ENCODE data around the gene DAGLB. TPM values are rescaled to one million over a fixed set of nuclear protein-coding genes. Genes with fewer than 3 reads are reported as not detected.
"Not testable (repeated sequence)": the region's sequence is repeated elsewhere in the genome, so short reads cannot be mapped to it uniquely, and the experiment has no call there.

Gene DAGLB
- polyA plus RNA-seq, 4 donors: 14.0 to 20.4 (median 16.3) TPM

GRCh38 chr7:6401536-6401935 lies 46.2 kb downstream of the DAGLB start:
- DNase-seq (ENCODE audit: low read depth in 4 of 4, low spot score in 2 of 4): no peak

GRCh38 chr7:6400243-6401105 lies 47.3 kb downstream of the DAGLB start:
- not testable (repeated sequence) for DNase-seq (ENCODE audit: low read depth in 4 of 4, low spot score in 2 of 4)

GRCh38 chr7:6399351-6399750 lies 48.4 kb downstream of the DAGLB start:
- no peak for DNase-seq (ENCODE audit: low read depth in 4 of 4, low spot score in 2 of 4)

- no peak for DNase-seq (ENCODE audit: low read depth in 4 of 4, low spot score in 2 of 4)
Measured at GRCh38 chr7:6398943-6399342, 48.8 kb downstream of the DAGLB start.

GRCh38 chr7:6397759-6398495 lies 49.8 kb downstream of the DAGLB start:
- not testable (repeated sequence) for DNase-seq (ENCODE audit: low read depth in 4 of 4, low spot score in 2 of 4)

GRCh38 chr7:6395898-6396595 lies 51.7 kb downstream of the DAGLB start:
- no peak for DNase-seq (ENCODE audit: low read depth in 4 of 4, low spot score in 2 of 4)

GRCh38 chr7:6394114-6394513 lies 53.6 kb downstream of the DAGLB start:
- no peak for DNase-seq (ENCODE audit: low read depth in 4 of 4, low spot score in 2 of 4)

- DNase-seq (ENCODE audit: low read depth in 4 of 4, low spot score in 2 of 4): no peak
Measured at GRCh38 chr7:6393667-6394056, 54.1 kb downstream of the DAGLB start.

- DNase-seq (ENCODE audit: low read depth in 4 of 4, low spot score in 2 of 4): no peak
Measured at GRCh38 chr7:6392712-6393666, 54.8 kb downstream of the DAGLB start.

- no peak for DNase-seq (ENCODE audit: low read depth in 4 of 4, low spot score in 2 of 4)
Measured at GRCh38 chr7:6389728-6390127, 58.0 kb downstream of the DAGLB start.

GRCh38 chr7:6387734-6388294 lies 59.9 kb downstream of the DAGLB start:
- no peak for DNase-seq (ENCODE audit: low read depth in 4 of 4, low spot score in 2 of 4)

GRCh38 chr7:6386779-6387178 lies 61.0 kb downstream of the DAGLB start:
- no peak for DNase-seq (ENCODE audit: low read depth in 4 of 4, low spot score in 2 of 4)

GRCh38 chr7:6385909-6386560 lies 61.7 kb downstream of the DAGLB start:
- DNase-seq (ENCODE audit: low read depth in 4 of 4, low spot score in 2 of 4): no peak

GRCh38 chr7:6385110-6385781 lies 62.5 kb downstream of the DAGLB start:
- DNase-seq (ENCODE audit: low read depth in 4 of 4, low spot score in 2 of 4): no peak

- no peak for DNase-seq (ENCODE audit: low read depth in 4 of 4, low spot score in 2 of 4)
Measured at GRCh38 chr7:6384327-6384726, 63.4 kb downstream of the DAGLB start.

GRCh38 chr7:6382817-6383216 lies 64.9 kb downstream of the DAGLB start:
- no peak for DNase-seq (ENCODE audit: low read depth in 4 of 4, low spot score in 2 of 4)

GRCh38 chr7:6381846-6382245 lies 65.9 kb downstream of the DAGLB start:
- DNase-seq (ENCODE audit: low read depth in 4 of 4, low spot score in 2 of 4): not testable (repeated sequence)

- no peak for DNase-seq (ENCODE audit: low read depth in 4 of 4, low spot score in 2 of 4)
Measured at GRCh38 chr7:6380310-6381095, 67.3 kb downstream of the DAGLB start.

Measured in left renal cortex interstitium (tissue), 4 donors.